Globus pallidus (tissue), 1 donor: Measurements from ENCODE around the gene RRAS.

Experiments used
- DNase-seq: peaks from one replicate; pipeline ENCODE4 v3.0.0-alpha.2; 2015; ENCODE audit warnings: low spot score

The RRAS gene

DNA sequence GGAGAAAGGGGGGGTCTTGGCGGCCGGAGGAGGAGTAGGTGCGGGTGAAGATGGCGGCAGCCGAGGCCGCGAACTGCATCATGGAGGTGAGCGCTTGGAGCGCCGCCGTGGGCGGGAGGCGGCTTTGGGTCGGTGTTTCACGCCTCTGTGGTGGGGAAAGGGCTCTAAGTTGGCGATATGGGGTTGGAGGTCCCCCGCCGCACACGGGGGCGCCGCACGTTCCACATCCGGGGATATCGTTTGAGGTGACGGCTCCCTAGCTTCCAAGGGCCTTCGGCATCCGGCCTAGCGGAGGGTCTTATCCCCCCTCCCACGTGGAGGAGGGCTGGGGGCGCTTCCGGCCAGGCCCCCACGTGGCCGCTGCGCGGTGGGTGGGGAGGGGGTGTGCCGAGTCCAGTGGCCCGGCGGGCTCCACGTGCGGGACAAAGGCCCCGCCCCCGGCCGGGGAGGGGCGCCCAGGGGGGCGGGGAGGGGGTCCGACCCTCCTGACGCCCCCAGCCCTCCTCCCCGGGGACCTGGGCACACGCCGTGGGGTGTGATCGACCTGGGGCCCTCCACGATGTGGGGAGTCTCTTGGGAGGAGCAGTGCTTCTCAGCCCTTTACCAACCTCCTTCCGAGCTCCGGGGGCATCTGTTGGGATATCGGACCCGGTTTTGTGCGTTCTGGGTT, 37.4 kb upstream of the RRAS start, which contains the start of gene PRMT1:
Gene PRMT1, plus strand, starts transcription at position 41 of the 670 bp plus-strand sequence. Its CDS starts 10 bp downstream, at position 51.
- no peak for DNase-seq

DNA sequence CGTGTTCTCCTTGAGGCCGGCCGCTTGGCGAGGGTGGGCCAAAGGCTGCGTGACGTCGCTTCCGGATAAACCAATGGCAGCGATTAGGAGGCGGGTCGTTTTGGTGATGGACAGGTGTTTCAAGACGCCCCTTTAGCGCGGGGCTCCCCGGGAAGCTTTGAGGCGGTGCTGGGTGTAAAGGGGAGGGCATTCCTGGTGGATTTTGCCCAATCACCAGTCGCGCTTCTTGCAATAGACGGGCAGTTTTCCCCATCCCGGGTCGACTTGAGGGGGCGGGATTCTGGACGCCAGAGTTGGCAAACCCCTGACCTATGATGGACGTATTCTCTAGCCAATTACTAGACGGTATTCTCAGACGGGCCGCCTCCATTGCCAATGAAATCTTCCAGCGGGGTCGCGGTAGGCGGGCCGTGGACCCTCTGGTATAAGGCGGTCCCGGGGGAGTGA, 36.9 kb upstream of the RRAS start:
- peak; percentile 100 for DNase-seq

DNA sequence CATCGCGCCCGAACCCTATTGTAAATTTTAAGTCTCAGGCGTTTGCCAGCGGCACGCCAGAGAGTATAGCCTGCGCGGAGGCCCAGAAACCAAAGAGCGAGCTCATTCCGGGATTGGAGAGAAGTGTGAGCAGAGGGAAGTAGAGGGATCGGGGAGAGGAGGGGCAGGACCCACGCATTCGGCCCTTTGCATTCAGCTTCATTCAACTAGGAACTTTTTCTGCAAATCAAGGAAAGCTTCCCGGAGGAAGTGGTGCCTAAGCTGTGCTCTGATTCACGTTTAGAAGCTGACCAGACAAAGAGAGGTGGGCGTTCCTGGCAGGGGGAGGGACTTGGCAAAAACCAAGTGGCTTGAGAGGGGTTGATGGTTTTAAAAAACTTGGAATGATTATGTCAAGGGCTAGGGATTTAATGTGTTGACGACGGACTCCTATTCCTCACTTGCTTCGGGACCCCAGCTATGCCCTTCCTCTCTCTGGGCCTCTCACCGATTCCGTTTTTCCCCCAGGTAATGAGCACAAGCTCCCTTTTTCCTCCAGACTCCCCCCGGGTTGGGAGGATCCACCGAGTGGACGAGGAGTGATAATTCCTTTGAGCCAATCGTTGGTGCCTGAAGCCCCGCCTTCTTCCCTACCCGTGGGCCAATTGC, 36.3 kb upstream of the RRAS start:
- no peak for DNase-seq

DNA sequence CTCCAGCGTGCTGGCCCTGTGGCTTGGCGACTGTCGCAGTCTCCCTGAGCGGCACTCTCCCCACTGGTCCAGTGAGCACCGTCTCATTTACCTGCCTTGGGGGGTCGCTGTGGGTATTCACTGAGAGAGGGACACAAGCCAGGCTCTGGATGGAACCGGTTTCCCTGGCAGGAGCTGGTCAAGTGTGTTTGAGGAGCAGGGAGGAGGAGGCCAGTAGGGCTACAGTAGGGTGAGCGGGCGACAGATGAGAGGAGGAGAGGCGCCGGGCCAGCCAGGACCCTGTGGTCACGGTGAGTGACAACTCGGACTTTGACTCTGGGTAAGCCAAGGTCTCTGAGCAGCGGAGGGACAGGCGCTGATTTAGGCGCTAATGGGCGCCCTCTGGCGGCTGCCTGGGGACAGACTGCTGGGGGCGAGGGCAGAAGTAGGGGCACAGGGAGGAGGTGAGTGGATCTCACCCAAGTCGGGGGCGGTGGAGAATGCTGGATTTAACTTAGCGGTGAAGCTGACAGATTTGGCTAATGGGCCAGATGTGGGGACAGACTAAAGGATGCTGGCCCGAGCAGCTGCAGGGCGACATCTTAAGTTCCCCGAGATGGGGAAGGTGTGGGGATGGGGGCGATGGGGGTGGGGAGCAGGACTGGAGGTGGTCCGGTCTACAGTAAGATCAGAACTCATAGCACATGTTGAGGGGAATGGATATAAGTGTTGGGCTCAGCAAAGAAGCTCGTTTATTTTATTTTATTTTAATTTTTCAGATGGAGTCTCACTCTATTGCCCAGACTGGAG, 32.4 kb upstream of the RRAS start:
- peak; percentile 73 for DNase-seq

DNA sequence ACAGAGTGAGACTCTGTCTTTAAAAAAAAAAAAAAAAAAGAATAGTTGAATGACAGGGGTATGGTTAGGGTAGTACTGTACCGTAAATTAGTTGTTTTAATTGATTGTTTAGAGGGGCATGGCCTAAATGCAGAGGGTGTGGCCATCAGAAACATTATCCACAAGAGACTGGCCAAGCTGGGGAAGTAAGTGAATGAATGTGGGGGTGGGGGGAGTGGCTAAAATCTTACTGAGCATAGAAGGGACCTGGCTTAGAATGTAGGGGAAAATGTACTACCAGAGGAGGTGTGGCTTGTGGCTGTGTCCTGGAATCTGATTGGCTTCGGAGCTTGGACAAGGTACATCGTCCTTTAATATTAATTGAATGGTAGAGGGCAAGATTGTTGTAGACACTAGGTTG, 29.6 kb upstream of the RRAS start:
- DNase-seq: no peak

DNA sequence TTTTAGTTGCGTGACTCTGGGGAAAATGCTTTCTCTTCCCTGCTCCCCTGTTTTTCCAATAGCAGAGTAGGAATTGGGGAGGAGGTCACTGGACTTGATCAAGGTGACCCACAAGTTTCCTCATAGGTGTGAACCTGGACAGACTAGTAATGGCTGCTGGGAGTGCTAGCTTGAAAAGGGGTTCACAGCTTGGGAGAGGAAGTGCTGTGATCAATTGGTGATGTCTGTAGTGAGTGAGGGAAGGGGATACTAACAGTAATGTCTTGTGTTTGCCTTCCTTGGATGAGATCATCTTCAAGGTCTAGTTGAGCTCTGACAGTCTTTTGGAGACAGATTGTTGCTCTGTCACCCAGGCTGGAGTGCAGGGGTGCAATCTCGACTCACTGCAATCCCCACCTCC, 27.5 kb upstream of the RRAS start:
- DNase-seq: no peak

DNA sequence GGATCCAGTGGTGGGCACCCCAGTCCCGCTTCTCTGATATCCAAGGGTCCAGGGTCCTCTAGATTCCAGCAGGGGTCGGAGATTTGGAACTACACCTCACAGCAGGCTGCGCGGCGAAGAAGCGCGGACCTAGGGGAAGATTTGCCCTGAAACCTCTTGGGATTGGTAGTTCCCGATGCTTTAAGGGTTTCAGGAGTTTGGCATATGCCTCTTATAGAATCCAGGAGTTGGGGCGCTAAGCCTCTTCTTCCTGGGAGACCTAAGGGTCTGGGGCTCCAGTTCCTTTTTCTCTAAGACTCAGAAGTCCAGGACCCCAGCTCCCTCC, 26.1 kb upstream of the RRAS start:
- DNase-seq: no peak

DNA sequence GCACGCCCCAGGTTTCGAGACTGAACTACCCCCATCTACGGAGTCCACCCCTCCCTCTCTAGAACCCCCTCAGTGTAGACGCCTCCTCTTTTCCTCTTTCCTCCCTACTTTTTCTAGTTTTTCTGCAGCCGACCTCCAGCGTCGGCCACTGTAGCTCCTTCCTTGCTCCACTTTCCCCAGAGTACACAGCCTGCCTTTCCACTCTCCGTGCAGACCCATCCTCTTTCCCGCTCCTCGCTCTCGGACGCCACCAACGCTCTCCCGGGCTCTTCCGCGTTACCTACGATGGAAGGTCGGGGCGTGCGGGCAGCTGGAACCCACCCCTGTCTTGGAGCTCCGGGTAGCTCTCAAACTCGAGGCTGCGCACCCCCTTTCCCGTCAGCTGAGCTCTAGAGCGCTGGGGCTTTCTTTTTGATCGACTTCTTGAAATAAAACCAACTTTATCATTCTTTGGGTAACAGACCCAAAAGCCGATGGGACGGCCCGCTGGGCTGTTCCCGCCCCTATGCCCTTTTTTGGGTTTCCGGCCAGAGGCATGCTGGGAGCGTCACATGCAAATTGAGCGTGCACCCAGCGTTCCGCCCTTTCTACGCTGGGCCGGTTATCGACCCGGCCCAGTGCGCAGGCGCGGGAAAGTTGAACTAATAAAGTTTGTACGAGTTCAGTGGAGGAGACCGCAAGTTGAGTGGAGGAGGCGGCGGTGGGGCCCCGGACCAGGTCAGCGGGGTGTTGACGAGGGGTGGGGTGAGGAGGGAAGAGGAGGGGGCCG, 25.6 kb upstream of the RRAS start, which contains the start of the genes BCL2L12 and IRF3:
Gene BCL2L12, plus strand, starts transcription at position 583 of the 769 bp plus-strand sequence. CDS start 760 bp downstream, outside the sequence.
Gene IRF3, minus strand, starts transcription at position 507 of the 769 bp plus-strand sequence. CDS start 1,019 bp downstream, outside the sequence.
- peak; percentile 93 for DNase-seq

DNA sequence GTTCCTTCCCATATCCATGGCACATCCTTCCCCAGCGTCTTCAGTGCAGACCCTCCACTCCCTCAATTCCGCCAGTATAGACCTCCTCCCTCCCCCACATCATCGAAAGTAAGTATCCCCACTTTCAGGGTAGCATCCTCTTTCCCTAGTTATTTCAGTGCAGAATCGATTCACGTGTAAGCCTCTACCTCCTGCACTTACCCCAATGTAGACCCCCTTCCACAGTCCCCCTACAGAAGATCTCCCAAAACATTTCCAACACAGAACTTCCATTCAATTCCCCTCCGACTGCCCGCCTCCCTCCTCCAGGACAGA, 25.1 kb upstream of the RRAS start:
- DNase-seq: no peak

DNA sequence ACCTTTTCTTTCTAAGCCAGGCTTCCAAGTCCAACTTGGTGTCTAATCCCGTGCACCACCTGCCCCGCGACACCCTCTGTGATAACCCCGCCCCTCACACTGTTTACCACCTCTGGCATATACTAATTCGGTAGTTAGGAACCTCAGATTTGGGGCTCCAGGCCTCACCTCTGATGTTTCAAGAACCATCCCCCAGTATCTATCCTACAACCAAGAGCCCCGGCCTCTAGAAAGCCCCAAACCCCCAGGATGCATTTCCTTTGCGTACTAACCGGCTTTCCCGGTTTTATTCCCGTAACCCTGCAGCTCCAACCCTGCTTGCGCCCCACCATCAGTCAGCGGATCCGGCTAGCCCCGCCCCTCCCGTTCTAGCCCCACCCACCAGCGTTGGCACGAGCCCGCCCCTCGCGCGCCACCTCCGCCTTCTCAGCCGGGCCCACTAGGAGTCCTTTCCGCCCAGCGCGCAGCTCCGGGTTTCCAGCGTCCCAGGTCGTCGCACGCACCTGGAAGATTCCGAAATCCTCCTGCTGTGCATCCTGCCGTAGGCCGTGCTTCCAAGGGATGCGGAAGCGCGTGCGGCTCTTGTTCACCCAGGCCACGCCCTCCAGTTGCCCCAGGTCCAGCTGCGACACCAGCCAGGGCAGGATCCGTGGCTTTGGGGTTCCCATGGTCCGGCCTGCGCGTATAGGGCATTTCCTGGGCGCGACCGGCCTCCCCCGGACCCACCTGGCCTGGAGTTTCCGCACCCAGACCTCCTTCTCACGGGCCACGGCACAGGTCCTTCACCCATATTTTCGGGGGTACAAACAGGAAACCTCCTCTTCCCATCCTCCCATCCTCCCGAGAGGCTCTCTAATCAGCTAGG, 24.5 kb upstream of the RRAS start:
- peak; percentile 82 for DNase-seq

DNA sequence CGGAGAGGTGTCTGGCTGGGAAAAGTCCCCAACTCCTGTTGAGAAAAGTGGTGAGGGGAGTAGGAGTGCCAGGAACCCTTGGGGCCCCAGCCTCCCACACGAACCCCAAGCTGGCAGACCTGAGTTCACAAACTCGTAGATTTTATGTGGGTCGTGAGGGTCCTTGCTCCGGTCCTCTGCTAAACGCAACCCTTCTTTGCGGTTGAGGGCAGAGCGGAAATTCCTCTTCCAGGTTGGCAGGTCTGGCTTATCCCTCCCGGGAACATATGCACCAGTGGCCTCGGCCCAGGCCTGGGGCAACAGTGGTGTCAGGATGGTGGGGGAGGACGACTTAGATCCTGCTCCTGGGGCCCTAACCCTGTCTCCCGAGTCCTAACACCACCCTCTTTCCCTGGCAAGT, 23.3 kb upstream of the RRAS start:
- no peak for DNase-seq

DNA sequence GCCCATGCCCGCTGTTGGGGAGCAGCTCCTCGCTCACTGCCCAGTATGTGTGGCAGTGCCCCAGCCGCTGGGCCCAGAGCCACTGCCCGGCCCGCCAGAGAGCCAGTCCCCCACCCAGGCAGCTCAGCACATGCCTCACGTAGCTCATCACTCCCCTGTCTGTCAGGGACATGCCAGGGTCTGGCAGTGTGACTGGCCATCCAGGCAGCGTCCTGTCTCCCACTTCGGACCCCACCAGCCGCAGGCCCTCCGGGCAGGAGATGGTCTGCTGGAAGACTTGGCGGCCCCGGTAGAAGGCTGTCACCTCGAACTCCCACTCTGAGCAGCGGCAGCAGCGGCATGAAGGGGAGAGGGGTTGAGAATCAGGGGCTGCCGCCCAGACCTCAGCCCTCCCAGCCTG, 22.1 kb upstream of the RRAS start:
- no peak for DNase-seq

DNA sequence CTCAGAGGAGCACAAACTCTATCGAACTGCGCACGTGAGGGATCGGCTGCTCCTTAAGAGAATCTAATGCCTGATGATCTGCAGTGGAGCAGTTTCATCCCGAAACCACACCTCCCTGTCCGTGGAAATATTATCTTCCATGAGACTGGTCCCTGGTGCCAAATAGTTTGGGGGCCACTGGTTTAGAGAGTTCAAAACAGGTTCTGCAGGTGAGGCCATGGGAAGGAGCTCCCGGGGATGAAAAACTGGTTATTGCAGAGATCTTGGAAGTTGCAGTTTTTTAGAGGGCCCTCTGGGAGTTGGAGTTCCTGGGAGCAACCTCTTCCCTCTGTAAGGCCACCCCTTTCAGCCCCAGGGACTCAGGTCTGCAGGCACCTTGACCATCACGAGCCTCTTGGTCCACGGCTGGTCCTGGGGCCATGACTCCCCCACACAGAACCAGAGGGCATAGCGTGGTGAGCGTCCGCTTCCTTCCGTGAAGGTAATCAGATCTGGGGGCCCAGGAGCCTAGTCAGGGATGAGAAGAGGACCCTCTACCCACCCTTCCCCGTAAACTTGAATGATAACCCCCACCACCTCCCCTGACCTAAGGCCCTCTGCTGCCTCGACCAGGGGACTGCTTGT, 20.5 kb upstream of the RRAS start:
- no peak for DNase-seq

DNA sequence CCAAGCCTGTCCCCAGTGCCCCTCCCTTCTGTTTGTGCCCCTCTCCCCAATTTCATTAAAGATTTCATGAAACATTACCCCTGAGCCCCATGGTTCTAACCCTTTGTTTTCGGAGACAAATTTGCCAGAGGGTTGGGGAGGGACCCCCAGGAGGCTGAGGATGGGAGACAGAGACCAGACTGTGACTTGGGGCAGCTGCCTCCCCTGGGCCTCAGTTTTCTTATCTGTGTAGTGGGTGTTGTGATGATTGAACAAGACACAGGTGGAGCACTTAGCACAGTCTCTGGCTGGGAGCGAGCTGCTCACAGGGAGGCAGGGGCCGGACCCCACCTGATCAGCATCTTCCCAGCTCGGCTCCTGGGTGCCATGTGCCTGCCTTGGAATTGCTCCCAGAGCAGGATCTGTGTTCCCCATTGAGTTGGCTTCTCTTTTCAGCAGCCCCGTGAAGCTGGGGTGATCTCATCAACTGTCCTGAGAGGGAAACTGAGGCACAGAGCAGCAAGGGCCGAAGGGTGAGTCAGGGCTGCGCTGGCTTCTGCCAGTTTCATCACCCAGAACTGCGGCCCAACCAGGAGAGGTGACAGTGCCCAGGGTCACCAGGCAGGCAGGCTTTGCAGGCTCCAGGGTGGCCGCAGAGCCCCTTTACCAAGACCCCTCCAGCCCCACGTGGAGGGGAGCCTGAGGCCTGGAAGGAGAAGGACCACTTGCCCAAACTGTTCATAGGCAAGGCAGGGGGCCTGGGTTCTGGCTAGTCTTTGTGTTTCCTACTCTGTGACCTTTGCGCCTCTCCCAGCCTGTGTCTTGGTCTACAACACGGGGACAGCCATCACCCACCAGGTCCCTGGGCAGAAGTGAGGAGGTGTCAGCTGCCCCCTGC, 18.9 kb upstream of the RRAS start:
- no peak for DNase-seq

DNA sequence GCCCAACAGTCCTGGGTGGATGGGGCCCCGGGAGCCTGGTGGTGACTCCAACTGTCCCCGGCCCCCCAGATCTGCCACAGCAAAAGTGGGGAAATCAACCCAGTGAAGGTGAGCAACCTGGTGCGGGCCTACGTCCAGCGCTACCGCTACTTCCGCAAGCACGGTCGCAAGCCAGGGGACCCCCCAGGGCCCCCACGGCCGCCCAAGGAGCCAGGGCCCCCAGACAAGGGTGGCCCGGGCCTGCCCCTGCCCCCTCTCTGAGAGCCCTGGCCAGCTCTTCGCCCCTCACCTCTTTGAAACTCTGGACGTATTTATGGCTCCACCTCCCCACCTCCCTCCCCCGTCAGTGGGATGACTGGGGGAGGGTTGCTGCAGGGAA, 18.2 kb upstream of the RRAS start:
- no peak for DNase-seq

DNA sequence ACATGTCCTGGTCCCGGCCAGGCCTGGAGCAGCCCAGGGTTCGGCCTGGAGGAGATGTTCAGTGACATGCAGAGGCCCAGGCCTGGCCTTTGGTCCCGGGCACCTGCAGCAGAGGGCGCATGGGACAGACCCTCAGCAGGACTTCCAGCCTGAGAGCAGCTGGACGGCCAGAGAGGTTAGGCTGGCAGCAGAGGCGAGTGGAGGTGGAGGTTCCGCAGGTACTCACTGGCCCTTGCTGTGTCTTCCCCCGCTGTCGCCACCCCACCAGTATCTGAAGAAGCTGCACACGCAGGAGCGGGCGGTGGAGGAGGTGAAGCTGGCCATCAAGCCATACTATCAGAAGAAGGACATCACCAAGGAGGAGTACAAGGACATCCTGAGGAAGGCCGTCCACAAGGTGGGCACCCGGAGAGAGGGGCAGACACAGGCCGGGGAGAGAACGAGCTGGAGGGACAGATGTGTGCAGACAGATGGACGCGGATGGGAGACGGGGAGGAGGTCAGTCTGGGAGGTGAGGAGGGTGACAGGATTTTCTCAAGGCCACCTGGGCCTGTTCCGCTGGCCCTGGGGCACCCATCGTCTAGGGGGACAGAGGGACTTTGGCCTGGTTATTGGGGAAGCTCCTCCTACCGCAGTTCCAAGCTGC, 17.7 kb upstream of the RRAS start:
- DNase-seq: no peak

DNA sequence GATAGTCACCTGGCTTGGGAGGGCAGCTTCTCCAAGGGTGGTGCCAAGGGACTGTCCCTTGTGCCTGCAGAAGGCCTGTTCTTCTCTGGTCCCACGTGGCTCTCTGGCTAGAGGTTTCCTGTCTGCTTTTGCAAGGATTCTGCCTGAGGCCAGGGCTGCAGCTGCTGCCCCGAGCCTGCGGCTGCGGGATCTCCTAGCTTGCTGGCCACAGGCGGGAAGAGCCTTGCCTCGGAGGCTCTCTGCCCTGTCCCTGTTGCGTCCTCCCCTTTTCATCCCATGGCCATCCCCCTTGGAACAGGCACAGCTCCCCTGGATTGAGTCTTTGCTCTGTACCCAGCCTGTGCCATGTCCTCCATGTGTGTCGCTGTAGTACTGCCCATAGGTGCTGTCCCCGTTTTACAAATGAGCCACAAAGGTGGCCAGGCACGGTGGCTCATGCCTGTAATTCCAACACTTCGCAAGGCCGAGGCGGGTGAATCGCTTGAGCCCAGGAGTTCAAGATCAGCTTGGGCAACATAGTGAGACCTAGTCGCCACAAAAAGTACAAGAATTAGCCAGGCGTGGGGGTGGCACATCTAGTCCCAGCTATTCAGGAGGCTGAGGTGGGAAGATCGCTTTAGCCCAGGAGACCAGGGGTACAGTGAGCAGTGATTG, 16.6 kb upstream of the RRAS start:
- no peak for DNase-seq

DNA sequence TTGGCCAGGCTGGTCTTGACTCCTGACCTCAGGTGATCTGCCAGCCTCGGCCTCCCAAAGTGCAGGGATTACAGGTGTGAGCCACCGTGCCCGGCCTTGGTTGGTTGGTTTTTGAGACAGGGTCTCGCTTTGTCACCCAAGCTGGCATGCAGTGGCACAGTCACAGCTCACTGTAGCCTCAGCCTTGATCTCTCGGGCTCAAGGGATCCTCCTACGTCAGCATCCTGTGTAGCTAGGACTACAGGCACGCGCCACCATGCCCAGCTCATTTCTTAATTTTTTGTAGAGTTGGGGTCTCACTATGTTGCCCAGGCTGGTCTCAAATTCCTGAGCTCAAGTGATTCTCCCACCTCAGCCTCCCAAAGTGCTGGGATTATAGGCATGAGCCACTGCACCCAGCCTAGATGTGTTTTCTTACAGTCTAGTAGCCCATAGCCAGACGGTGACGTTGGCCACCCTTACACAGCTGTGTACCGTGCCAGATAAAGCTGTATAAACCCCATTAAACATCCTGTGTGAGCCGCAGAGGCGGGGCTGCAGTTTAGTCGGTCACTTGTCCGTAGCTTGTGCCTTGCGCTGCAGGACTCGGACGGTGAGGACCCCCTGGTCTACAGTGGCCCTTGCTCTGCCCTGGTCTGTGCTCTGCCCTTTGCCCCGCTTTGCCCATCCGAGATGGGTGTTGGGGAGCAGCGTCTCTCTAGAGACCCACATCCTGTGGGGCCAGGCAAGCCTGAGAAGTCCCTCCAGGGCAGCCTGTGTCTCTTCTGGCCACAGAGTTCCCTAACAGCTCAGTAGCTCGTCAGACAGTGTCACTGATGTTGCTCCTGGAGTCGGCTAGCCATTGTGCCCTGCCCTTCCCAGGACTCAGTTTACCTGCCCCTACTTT, 15.9 kb upstream of the RRAS start:
- no peak for DNase-seq
